Ectodermal cell (in vitro differentiated cells): Measurements from ENCODE around the gene SCYGR8.
"Not testable (repeated sequence)": the region's sequence is repeated elsewhere in the genome, so short reads cannot be mapped to it uniquely, and the experiment has no call there.

Experiments used
- H3K27ac ChIP-seq: 2 replicates; pipeline ENCODE4 v1.7.0; 2013; ENCODE audit warnings: mild to moderate bottlenecking, low read depth, low read length; ENCODE audit not compliant: insufficient read depth, poor library complexity, severe bottlenecking
- H3K27me3 ChIP-seq: 2 replicates; pipeline ENCODE4 v1.7.0; 2013; ENCODE audit warnings: mild to moderate bottlenecking, low read length; ENCODE audit not compliant: insufficient read depth, control insufficient read depth, poor library complexity, severe bottlenecking
- H3K36me3 ChIP-seq: one replicate; pipeline ENCODE4 v1.7.0; 2013; ENCODE audit warnings: low read length; ENCODE audit not compliant: control insufficient read depth, insufficient read depth
- H3K4me1 ChIP-seq: one replicate; pipeline ENCODE4 v1.7.0; 2013; ENCODE audit warnings: low read length; ENCODE audit not compliant: control insufficient read depth, insufficient read depth
- H3K4me3 ChIP-seq: 2 replicates; pipeline ENCODE4 v1.7.0; 2013; ENCODE audit warnings: low read depth, low read length, control low read depth; ENCODE audit not compliant: insufficient read depth
- H3K9me3 ChIP-seq: 2 replicates; pipeline ENCODE4 v1.7.0; 2013; ENCODE audit warnings: mild to moderate bottlenecking, low read length, moderate library complexity; ENCODE audit not compliant: control insufficient read depth
- WGBS, 2 experiments: methylation state at CpG; one replicate each; pipeline ENCODE4 v1.1.7; 2013; ENCODE audit warnings: missing lambda C conversion rate in 2 of 2; 5-methylcytosine and 5-hydroxymethylcytosine counted together

Gene SCYGR8

GRCh38 chr2:227717687-227718567 is 27.8 kb upstream of the SCYGR8 start, which contains the start of gene SLC19A3:
Gene SLC19A3 (minus strand): TSS chr2:227718028. CDS start chr2:227702318, 15,710 bp downstream.
- H3K27me3 ChIP-seq: peaks cover 11% of the 10 kb centered on the region
- no peaks in the 10 kb centered on the region for H3K36me3 ChIP-seq
- 6 to 9% methylated on average over 34 to 35 of the region's 35 CpGs for WGBS, 2 experiments
- H3K4me3 ChIP-seq: peak within 1 kb of the TSS; percentile 41
- peaks cover 4% of the 10 kb centered on the region for H3K4me1 ChIP-seq
- H3K9me3 ChIP-seq: no peaks in the 10 kb centered on the region
- no peak within 1 kb of the TSS for H3K27ac ChIP-seq

- Histone ChIP-seq H3K4me1 (peaks cover 4% of the 10 kb centered on the region), H3K27me3 (peaks cover 11% of the 10 kb centered on the region), H3K4me3 (no peak overlapping the region), H3K9me3 (no peaks in the 10 kb centered on the region), H3K27ac (no peak overlapping the region), H3K36me3 (no peaks in the 10 kb centered on the region)
- WGBS, 2 experiments: 93 to 100% methylated on average over 4 of the region's 4 CpGs
Observed at GRCh38 chr2:227719641-227720040, 26.1 kb upstream of the SCYGR8 start.

GRCh38 chr2:227720680-227721079 is 25.0 kb upstream of the SCYGR8 start:
- 92 to 94% methylated on average over 4 of the region's 4 CpGs for WGBS, 2 experiments

DNA sequence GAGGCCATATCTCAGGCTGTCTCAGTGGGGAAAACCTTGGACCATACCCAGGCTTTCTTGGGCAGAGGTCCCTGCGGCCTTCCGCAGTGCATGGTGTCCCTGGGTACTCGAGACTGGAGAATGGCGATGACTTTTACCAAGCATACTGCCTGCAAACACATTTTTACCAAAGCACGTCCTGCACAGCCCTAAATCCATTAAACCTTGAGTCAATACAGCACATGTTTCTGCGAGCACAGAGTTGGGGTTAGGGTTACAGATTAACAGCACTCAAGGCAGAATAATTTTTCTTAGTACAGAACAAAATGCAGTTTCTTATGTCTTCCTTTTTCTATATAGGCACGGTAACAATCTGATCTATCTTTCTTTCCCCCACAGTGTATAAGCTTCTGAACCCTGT is 22.9 kb upstream of the SCYGR8 start:
- H3K27me3 ChIP-seq, H3K9me3 ChIP-seq, H3K4me3 ChIP-seq, H3K36me3 ChIP-seq, H3K4me1 ChIP-seq, H3K27ac ChIP-seq: not testable (repeated sequence)
- 88 to 92% methylated on average over 7 of the region's 7 CpGs for WGBS, 2 experiments

More at GRCh38 chr2:227720680-227721079, 25.0 kb upstream of the SCYGR8 start:
- Histone ChIP-seq H3K27ac (no peak overlapping the region), H3K36me3 (no peaks in the 10 kb centered on the region), H3K4me1 (peaks cover 4% of the 10 kb centered on the region), H3K9me3 (no peaks in the 10 kb centered on the region), H3K27me3 (peaks cover 11% of the 10 kb centered on the region), H3K4me3 (no peak overlapping the region)

DNA sequence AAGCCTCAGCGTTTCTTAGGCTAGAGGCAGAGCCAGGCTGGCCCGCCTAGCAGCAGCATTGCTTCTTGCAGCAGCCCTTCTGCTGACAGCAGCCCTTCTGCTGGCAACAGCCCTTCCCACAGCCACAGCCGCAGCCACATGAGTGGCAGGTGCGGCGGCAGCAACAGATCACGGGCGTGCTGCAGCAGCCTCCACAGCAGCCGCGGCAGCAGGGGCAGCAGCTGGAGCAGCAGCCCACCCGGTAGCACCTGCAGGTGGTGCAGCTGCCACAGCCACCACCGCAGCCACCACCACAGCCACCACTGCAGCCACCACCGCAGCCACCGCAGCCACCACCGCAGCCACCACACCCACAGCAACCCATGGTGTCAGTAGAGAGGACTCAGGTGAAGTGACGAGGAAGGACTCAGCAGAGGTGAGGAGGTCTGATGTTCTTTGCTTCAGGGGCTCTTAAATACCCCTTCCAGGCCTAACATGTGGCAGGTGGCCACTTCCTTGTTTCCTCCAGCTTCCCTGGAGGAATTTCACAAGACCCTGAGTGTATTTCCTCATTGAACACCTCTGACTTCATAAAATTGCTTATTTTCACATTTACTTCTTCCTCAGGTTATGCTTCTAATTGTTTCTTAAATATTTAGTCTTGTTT is 21.2 kb upstream of the SCYGR8 start, which contains the start of gene SCYGR6:
Gene SCYGR6, minus strand, starts transcription at position 364 of the 646 bp plus-strand sequence. Its CDS starts 0 bp downstream, at position 364.
- Histone ChIP-seq H3K4me1 (no peaks in the 10 kb centered on the region), H3K36me3 (no peaks in the 10 kb centered on the region), H3K27ac (no peak within 1 kb of the TSS), H3K27me3 (no peaks in the 10 kb centered on the region), H3K9me3 (no peaks in the 10 kb centered on the region), H3K4me3 (no peak within 1 kb of the TSS)
- WGBS, 2 experiments: 88 to 92% methylated on average over 15 of the region's 15 CpGs

- no peak within 1 kb of the TSS for H3K27ac ChIP-seq
- no peaks in the 10 kb centered on the region for H3K4me1 ChIP-seq
- H3K4me3 ChIP-seq: no peak within 1 kb of the TSS
- no peaks in the 10 kb centered on the region for H3K27me3 ChIP-seq
- H3K9me3 ChIP-seq: no peaks in the 10 kb centered on the region
- no peaks in the 10 kb centered on the region for H3K36me3 ChIP-seq
- WGBS, 2 experiments: 92 to 96% methylated on average over 4 to 5 of the region's 5 CpGs
Observed at GRCh38 chr2:227728035-227728434, 17.7 kb upstream of the SCYGR8 start, which contains the start of gene SCYGR7. Gene SCYGR7 (plus strand): TSS chr2:227728335. CDS start chr2:227728335, 0 bp downstream.

- no peak overlapping the region for H3K27ac ChIP-seq
- no peaks in the 10 kb centered on the region for H3K36me3 ChIP-seq
- no peaks in the 10 kb centered on the region for H3K4me1 ChIP-seq
- no peaks in the 10 kb centered on the region for H3K27me3 ChIP-seq
- H3K4me3 ChIP-seq: no peak overlapping the region
- H3K9me3 ChIP-seq: no peaks in the 10 kb centered on the region
- WGBS, 2 experiments: 86 to 90% methylated on average over 14 of the region's 14 CpGs
Observed at GRCh38 chr2:227739351-227739750, 6.3 kb upstream of the SCYGR8 start.

- not testable (repeated sequence) for H3K9me3 ChIP-seq, H3K27me3 ChIP-seq, H3K4me3 ChIP-seq, H3K36me3 ChIP-seq, H3K27ac ChIP-seq, H3K4me1 ChIP-seq
- 60 to 65% methylated on average over 6 to 7 of the region's 7 CpGs for WGBS, 2 experiments
Observed at GRCh38 chr2:227740705-227741104, 5.0 kb upstream of the SCYGR8 start.

DNA sequence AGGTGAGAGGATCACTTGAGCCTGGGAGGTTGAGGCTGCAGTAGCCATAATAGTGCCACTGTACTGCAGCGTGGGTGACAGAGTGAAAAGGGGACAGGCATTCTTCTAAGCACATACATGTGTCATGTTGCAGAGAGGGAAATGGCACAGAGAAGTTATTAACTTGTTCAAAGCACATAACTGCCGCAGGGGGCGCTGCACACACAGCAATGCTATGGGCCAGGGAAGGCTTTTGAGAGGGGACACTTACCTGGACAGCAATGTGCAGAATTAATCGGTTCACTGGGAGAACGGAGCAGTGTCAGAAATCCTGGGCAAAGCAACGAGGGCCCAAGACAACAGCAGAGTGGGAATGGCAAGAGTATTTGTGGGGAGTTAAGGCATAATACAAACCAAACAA is 2.4 kb downstream of the SCYGR8 start:
- H3K4me3 ChIP-seq: no peak overlapping the region
- H3K27ac ChIP-seq: no peak overlapping the region
- WGBS, 2 experiments: 64% methylated on average over 6 of the region's 6 CpGs
- H3K4me1 ChIP-seq: no peaks in the 10 kb centered on the region
- no peaks in the 10 kb centered on the region for H3K9me3 ChIP-seq
- H3K27me3 ChIP-seq: no peaks in the 10 kb centered on the region
- H3K36me3 ChIP-seq: no peaks in the 10 kb centered on the region

DNA sequence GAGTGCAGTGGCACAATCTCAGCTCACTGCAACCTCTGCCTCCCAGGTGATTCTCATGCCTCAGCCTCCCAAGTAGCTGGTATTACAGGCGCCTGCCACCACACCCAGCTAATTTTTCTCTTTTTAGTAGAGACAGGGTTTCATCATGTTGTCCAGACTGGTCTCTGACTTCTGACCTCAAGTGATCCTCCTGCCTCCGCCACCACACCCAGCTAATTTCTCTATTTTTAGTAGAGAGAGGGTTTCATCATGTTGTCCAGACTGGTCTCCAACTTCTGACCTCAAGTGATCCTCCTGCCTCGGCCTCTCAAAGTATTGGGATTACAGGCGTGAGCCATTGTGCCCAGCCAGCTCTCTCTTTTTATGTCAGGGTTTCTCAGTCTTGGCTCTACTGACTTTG is 10.6 kb downstream of the SCYGR8 start:
- H3K9me3 ChIP-seq, H3K4me1 ChIP-seq, H3K27me3 ChIP-seq, H3K36me3 ChIP-seq, H3K4me3 ChIP-seq, H3K27ac ChIP-seq: not testable (repeated sequence)
- WGBS, 2 experiments: 59 to 72% methylated on average over 3 to 4 of the region's 4 CpGs
